ENCODE results near the gene MECP2. TPM values are rescaled to one million over a fixed set of nuclear protein-coding genes. Genes with fewer than 3 reads are reported as not detected.
A peak's percentile ranks its signal among the peaks of the same experiment; 100 is the strongest.

The MECP2 gene
- total RNA-seq, 2 donors from 2014 or later = 61.0 to 84.9 TPM

- ATAC-seq = peak; percentile 72 to 84
- Mint-ChIP-seq H3K27ac (peak within 1 kb of the TSS; percentile 95 to 98), H3K36me3 (peaks cover 0 to 5% of the 10 kb centered on the region in 2 donors), H3K9me3 (no peaks in the 10 kb centered on the region)
- peak; percentile 59 to 77 for DNase-seq (ENCODE audit: low spot score in 2 of 2)
Measured at GRCh38 chrX:154019633-154020528, 77.6 kb downstream of the MECP2 start, which contains the start of gene IRAK1. Gene IRAK1, minus strand, starts transcription at chrX:154019902. Its CDS starts 90 bp downstream, at chrX:154019812.

GRCh38 chrX:154019061-154019621 is 78.4 kb downstream of the MECP2 start:
- Mint-ChIP-seq H3K27ac (peak overlapping the region; percentile 92 to 98), H3K9me3 (no peaks in the 10 kb centered on the region), H3K36me3 (peaks cover 0 to 5% of the 10 kb centered on the region in 2 donors)
- ATAC-seq (peak; percentile 8 to 9), DNase-seq (ENCODE audit: low spot score in 2 of 2) (peak in 1 of 2 donors; percentile 24)

GRCh38 chrX:154018518-154019060 is 78.9 kb downstream of the MECP2 start:
- no peak for DNase-seq (ENCODE audit: low spot score in 2 of 2)
- Mint-ChIP-seq H3K27ac (peak overlapping the region; percentile 92 to 98), H3K36me3 (peaks cover 0 to 5% of the 10 kb centered on the region in 2 donors), H3K9me3 (no peaks in the 10 kb centered on the region)
- no peak for ATAC-seq

- H3K36me3 Mint-ChIP-seq = peaks cover 0 to 5% of the 10 kb centered on the region in 2 donors
- peak overlapping the region in 1 of 2 donors; percentile 92 for H3K27ac Mint-ChIP-seq
- no peaks in the 10 kb centered on the region for H3K9me3 Mint-ChIP-seq
- ATAC-seq = no peak
- no peak for DNase-seq (ENCODE audit: low spot score in 2 of 2)
Measured at GRCh38 chrX:154017766-154018517, 79.6 kb downstream of the MECP2 start.

- H3K36me3 Mint-ChIP-seq = peaks cover 0 to 5% of the 10 kb centered on the region in 2 donors
Measured at GRCh38 chrX:154016366-154017076, 81.0 kb downstream of the MECP2 start.

GRCh38 chrX:154015581-154016264 is 81.8 kb downstream of the MECP2 start:
- Mint-ChIP-seq H3K36me3 (peaks cover 0 to 5% of the 10 kb centered on the region in 2 donors), H3K9me3 (no peaks in the 10 kb centered on the region), H3K27ac (peak overlapping the region in 1 of 2 donors; percentile 77)
- ATAC-seq (no peak), DNase-seq (ENCODE audit: low spot score in 2 of 2) (no peak)

More at GRCh38 chrX:154016366-154017076, 81.0 kb downstream of the MECP2 start:
- Mint-ChIP-seq H3K27ac (no peak overlapping the region), H3K9me3 (no peaks in the 10 kb centered on the region)
- ATAC-seq (no peak), DNase-seq (ENCODE audit: low spot score in 2 of 2) (no peak)

GRCh38 chrX:154014429-154015380 is 82.8 kb downstream of the MECP2 start:
- Mint-ChIP-seq H3K27ac (peak overlapping the region; percentile 79 to 80), H3K9me3 (no peaks in the 10 kb centered on the region), H3K36me3 (peaks cover 0 to 5% of the 10 kb centered on the region in 2 donors)
- no peak for ATAC-seq
- DNase-seq (ENCODE audit: low spot score in 2 of 2) = no peak

GRCh38 chrX:154013614-154014360 is 83.7 kb downstream of the MECP2 start:
- DNase-seq (ENCODE audit: low spot score in 2 of 2) (peak in 1 of 2 donors; percentile 45), ATAC-seq (peak; percentile 75 to 77)
- H3K36me3 Mint-ChIP-seq = peaks cover 0 to 5% of the 10 kb centered on the region in 2 donors
- H3K27ac Mint-ChIP-seq = peak overlapping the region; percentile 50 to 65
- H3K9me3 Mint-ChIP-seq = no peaks in the 10 kb centered on the region

- no peak for ATAC-seq
- H3K27ac Mint-ChIP-seq = peak overlapping the region; percentile 50 to 65
- DNase-seq (ENCODE audit: low spot score in 2 of 2) = no peak
- peaks cover 0 to 5% of the 10 kb centered on the region in 2 donors for H3K36me3 Mint-ChIP-seq
- no peaks in the 10 kb centered on the region for H3K9me3 Mint-ChIP-seq
Measured at GRCh38 chrX:154013001-154013421, 84.5 kb downstream of the MECP2 start.

- DNase-seq (ENCODE audit: low spot score in 2 of 2) (no peak), ATAC-seq (no peak)
- Mint-ChIP-seq H3K36me3 (peaks cover 4 to 5% of the 10 kb centered on the region in 2 donors), H3K27ac (no peak overlapping the region), H3K9me3 (no peaks in the 10 kb centered on the region)
Measured at GRCh38 chrX:154012336-154012991, 85.1 kb downstream of the MECP2 start.

GRCh38 chrX:154011376-154012335 is 85.9 kb downstream of the MECP2 start:
- Mint-ChIP-seq H3K36me3 (peaks cover 5 to 7% of the 10 kb centered on the region in 2 donors), H3K27ac (peak overlapping the region in 1 of 2 donors; percentile 44), H3K9me3 (no peaks in the 10 kb centered on the region)
- DNase-seq (ENCODE audit: low spot score in 2 of 2) (no peak), ATAC-seq (no peak)

- Mint-ChIP-seq H3K36me3 (peaks cover 0 to 7% of the 10 kb centered on the region in 2 donors), H3K27ac (no peak overlapping the region)
- no peak for ATAC-seq
Measured at GRCh38 chrX:154010330-154011087, 87.0 kb downstream of the MECP2 start.

More at GRCh38 chrX:154010330-154011087, 87.0 kb downstream of the MECP2 start:
- no peak for DNase-seq (ENCODE audit: low spot score in 2 of 2)
- H3K9me3 Mint-ChIP-seq = no peaks in the 10 kb centered on the region

All from activated naive CD4-positive, alpha-beta T cell treated with anti-CD3 and anti-CD28 coated beads, Interleukin-2, amount 50 U/mL, for 72 hours (primary cell).